ENCODE data around the gene GAK. TPM values are rescaled to one million over a fixed set of nuclear protein-coding genes. Genes with fewer than 3 reads are reported as not detected.

Gene GAK
- total RNA-seq, 1 donor from 2014 or later = 72.1 TPM

Other genes starting within 250 kb of the GAK start
- 7.6 TPM for gene SLC49A3, start 243.2 kb downstream of the GAK start, total RNA-seq
- gene PCGF3, start 226.5 kb downstream of the GAK start, total RNA-seq = 16.6 TPM
- gene CPLX1, start 106.2 kb downstream of the GAK start, total RNA-seq = 1.5 TPM
- gene TMEM175, start 144 bp upstream of the GAK start, total RNA-seq = 39.2 TPM
- gene DGKQ, start 41.3 kb upstream of the GAK start, total RNA-seq = 7.0 TPM
- 12.9 TPM for gene IDUA, start 54.7 kb upstream of the GAK start, total RNA-seq
- 40.6 TPM for gene SLC26A1, start 61.1 kb upstream of the GAK start, total RNA-seq
- gene FGFRL1, start 79.3 kb upstream of the GAK start, total RNA-seq = 64.8 TPM
- 0.25 TPM for gene RNF212, start 181.2 kb upstream of the GAK start, total RNA-seq
- 54.3 TPM for gene SPON2, start 240.3 kb upstream of the GAK start, total RNA-seq

Measured in left lobe of liver (tissue), 1 donor.